Measurements from ENCODE around the gene NEK7. TPM values are rescaled to one million over a fixed set of nuclear protein-coding genes. Genes with fewer than 3 reads are reported as not detected.

The NEK7 gene
- total RNA-seq, 1 experiment from 2014 or later, result 25.2 TPM

DNA sequence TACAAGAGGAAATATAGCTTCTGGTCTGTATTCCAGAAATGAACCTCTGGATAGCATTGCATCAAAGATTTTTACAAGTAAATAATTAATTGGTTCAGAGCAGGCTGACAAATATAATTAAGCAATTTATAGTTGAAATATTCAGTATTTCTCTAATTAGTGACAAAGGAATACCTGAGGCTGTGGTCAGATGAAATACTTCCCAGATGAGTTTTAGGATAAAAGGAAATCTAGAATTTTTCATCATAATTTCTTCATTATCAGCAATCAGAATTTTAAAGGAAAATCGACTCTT is 112.8 kb downstream of the NEK7 start:
- Histone ChIP-seq H3K4me1 (ENCODE audit: insufficient read depth, low read length) (peaks cover 28% of the 10 kb centered on the region), H3K4me3 (ENCODE audit: low read length) (no peak overlapping the region), H2AFZ (ENCODE audit: low read length) (no peak overlapping the region), H4K20me1 (ENCODE audit: low read length) (no peaks in the 10 kb centered on the region), H3K4me2 (ENCODE audit: low read length) (0 out of 2 replicates have a peak overlapping the region, but pooled peaks have one; percentile 7), H3K79me2 (ENCODE audit: low read length) (0 out of 2 replicates have a peak, but pooled peaks cover 5% of the 10 kb centered on the region), H3K27me3 (ENCODE audit: low read length) (no peaks in the 10 kb centered on the region), H3K9me2 (replicated peaks; ENCODE audit: low read length) (no peaks in the 10 kb centered on the region), H3K27ac (ENCODE audit: low read length) (peak overlapping the region; percentile 20; the same call in 1 of the 2 replicates), H3K36me3 (ENCODE audit: low read depth, low read length) (no peaks in the 10 kb centered on the region), H3F3A (ENCODE audit: low read length, unreplicated experiment) (no peaks in the 10 kb centered on the region), H3K9me3 (ENCODE audit: low read length) (no peaks in the 10 kb centered on the region), H3K9ac (ENCODE audit: low read length) (no peak overlapping the region)
- intact Hi-C loops (cut with micrococcal nuclease), result loop anchor here (10.0 kb wide), 1 partner anchor 195 kb away; no protein-coding TSS in a partner anchor
- BruUV-seq (replicated peaks), result no TSS peak
- POLR2A ChIA-PET (ENCODE audit: unreplicated experiment), result interaction anchor here (0.6 kb wide), 1 partner anchor 35 kb away, joined by 3 read pairs; no protein-coding TSS in a partner anchor
- no peak for DNase-seq
- CTCF ChIA-PET, result no interaction called here
- no peak for ATAC-seq
- TF ChIP-seq, protein P1, sequence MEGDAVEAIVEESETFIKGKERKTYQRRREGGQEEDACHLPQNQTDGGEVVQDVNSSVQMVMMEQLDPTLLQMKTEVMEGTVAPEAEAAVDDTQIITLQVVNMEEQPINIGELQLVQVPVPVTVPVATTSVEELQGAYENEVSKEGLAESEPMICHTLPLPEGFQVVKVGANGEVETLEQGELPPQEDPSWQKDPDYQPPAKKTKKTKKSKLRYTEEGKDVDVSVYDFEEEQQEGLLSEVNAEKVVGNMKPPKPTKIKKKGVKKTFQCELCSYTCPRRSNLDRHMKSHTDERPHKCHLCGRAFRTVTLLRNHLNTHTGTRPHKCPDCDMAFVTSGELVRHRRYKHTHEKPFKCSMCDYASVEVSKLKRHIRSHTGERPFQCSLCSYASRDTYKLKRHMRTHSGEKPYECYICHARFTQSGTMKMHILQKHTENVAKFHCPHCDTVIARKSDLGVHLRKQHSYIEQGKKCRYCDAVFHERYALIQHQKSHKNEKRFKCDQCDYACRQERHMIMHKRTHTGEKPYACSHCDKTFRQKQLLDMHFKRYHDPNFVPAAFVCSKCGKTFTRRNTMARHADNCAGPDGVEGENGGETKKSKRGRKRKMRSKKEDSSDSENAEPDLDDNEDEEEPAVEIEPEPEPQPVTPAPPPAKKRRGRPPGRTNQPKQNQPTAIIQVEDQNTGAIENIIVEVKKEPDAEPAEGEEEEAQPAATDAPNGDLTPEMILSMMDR (conservative IDR thresholded peaks at IDR 0.05; ENCODE audit: low read depth, low read length), result no peak
- TF ChIP-seq EZH2 (IDR thresholded peaks at IDR 0.05; ENCODE audit: low read length, unreplicated experiment) (no peak), EZH2phosphoT487 (IDR thresholded peaks at IDR 0.05; ENCODE audit: borderline replicate concordance, low read length) (no peak)

DNA sequence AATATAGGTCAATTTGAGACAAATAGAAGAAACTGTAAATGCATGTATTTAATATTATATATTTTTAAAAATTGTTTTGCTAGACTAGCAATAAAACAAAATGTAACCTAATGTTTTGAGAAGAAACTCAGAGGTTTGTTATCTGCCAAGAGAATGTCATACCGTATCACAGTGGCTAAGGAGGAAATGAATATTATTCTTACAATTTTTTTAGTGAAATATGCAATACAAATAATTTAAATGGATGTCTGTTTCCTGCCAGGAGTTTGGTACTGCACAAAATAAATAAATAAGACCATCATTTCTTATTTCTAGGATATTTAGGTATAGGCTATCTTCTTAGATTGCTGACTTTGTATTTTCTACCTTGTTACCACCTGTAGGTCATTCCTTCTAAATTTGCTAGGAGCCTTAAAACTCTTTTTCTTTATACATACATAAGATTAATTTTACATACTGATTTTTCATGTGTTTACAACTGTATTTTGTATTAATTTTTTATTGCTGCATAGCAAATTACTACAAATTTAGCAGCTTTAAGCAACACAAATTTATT is 113.6 kb downstream of the NEK7 start:
- H3K9me3 ChIP-seq (ENCODE audit: low read length), result no peaks in the 10 kb centered on the region
- POLR2A ChIA-PET (ENCODE audit: unreplicated experiment), result no interaction called here
- no peaks in the 10 kb centered on the region for H4K20me1 ChIP-seq (ENCODE audit: low read length)
- CTCF ChIA-PET, result no interaction called here
- H3K9me2 ChIP-seq (replicated peaks; ENCODE audit: low read length), result no peaks in the 10 kb centered on the region
- BruUV-seq (replicated peaks), result no TSS peak
- ATAC-seq (no peak), DNase-seq (no peak)
- no peak overlapping the region for H2AFZ ChIP-seq (ENCODE audit: low read length)
- H3K36me3 ChIP-seq (ENCODE audit: low read depth, low read length), result no peaks in the 10 kb centered on the region
- peaks cover 28% of the 10 kb centered on the region for H3K4me1 ChIP-seq (ENCODE audit: insufficient read depth, low read length)
- H3K9ac ChIP-seq (ENCODE audit: low read length), result no peak overlapping the region
- no peak overlapping the region for H3K4me2 ChIP-seq (ENCODE audit: low read length)
- intact Hi-C loops (cut with micrococcal nuclease), result no loop called here
- TF ChIP-seq EZH2phosphoT487 (IDR thresholded peaks at IDR 0.05; ENCODE audit: borderline replicate concordance, low read length) (no peak), EZH2 (IDR thresholded peaks at IDR 0.05; ENCODE audit: low read length, unreplicated experiment) (no peak)
- TF ChIP-seq, protein P1 (conservative IDR thresholded peaks at IDR 0.05; ENCODE audit: low read depth, low read length), result no peak
- no peaks in the 10 kb centered on the region for H3K27me3 ChIP-seq (ENCODE audit: low read length)
- H3K4me3 ChIP-seq (ENCODE audit: low read length), result no peak overlapping the region
- no peaks in the 10 kb centered on the region for H3F3A ChIP-seq (ENCODE audit: low read length, unreplicated experiment)
- no peak overlapping the region for H3K27ac ChIP-seq (ENCODE audit: low read length)
- H3K79me2 ChIP-seq (ENCODE audit: low read length), result 0 out of 2 replicates have a peak, but pooled peaks cover 5% of the 10 kb centered on the region

DNA sequence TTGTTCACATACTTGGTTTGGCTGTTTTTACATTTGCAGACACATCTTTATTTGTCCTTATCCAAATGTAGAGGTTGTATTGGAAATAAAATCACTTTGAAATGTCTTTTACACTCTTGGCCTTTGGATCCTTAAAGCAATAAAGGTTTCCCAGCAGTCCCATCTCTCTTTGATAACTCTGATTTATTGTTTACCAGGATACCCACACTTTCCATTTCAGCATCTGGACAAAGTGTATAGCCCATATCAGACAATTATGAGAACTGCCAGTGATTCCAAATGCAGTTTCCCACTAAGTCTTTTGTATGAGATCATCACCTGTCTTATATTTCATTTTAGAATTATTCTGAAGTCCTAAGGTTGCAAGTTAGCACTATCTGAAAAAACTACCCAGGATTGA is 114.7 kb downstream of the NEK7 start:
- Histone ChIP-seq H3K36me3 (ENCODE audit: low read depth, low read length) (no peaks in the 10 kb centered on the region), H3K9ac (ENCODE audit: low read length) (no peak overlapping the region), H4K20me1 (ENCODE audit: low read length) (no peaks in the 10 kb centered on the region), H3K27me3 (ENCODE audit: low read length) (no peaks in the 10 kb centered on the region), H3K4me2 (ENCODE audit: low read length) (no peak overlapping the region), H3K27ac (ENCODE audit: low read length) (no peak overlapping the region), H3K79me2 (ENCODE audit: low read length) (0 out of 2 replicates have a peak, but pooled peaks cover 9% of the 10 kb centered on the region), H2AFZ (ENCODE audit: low read length) (no peak overlapping the region), H3K9me2 (replicated peaks; ENCODE audit: low read length) (no peaks in the 10 kb centered on the region), H3F3A (ENCODE audit: low read length, unreplicated experiment) (no peaks in the 10 kb centered on the region), H3K9me3 (ENCODE audit: low read length) (no peaks in the 10 kb centered on the region), H3K4me3 (ENCODE audit: low read length) (no peak overlapping the region), H3K4me1 (ENCODE audit: insufficient read depth, low read length) (peaks cover 28% of the 10 kb centered on the region)
- BruUV-seq (replicated peaks), result no TSS peak
- intact Hi-C loops (cut with micrococcal nuclease), result no loop called here
- ATAC-seq (no peak), DNase-seq (no peak)
- POLR2A ChIA-PET (ENCODE audit: unreplicated experiment), result no interaction called here
- TF ChIP-seq EZH2 (IDR thresholded peaks at IDR 0.05; ENCODE audit: low read length, unreplicated experiment) (no peak), EZH2phosphoT487 (IDR thresholded peaks at IDR 0.05; ENCODE audit: borderline replicate concordance, low read length) (no peak)
- TF ChIP-seq, protein P1 (conservative IDR thresholded peaks at IDR 0.05; ENCODE audit: low read depth, low read length), result no peak
- CTCF ChIA-PET, result no interaction called here

All from PC-3 (cell line).